IPS-18a (cell line): ENCODE results near the gene CLCN7.

Experiments
- H3K27ac ChIP-seq: one replicate; pipeline ENCODE4 v1.5.1; 2013; ENCODE audit warnings: low read length
- H3K27me3 ChIP-seq: one replicate; pipeline ENCODE4 v1.6.1; 2013; ENCODE audit warnings: mild to moderate bottlenecking, low read length; ENCODE audit not compliant: control insufficient read depth, insufficient read depth
- H3K36me3 ChIP-seq: one replicate; pipeline ENCODE4 v1.6.1; 2013; ENCODE audit warnings: low read depth, low read length; ENCODE audit not compliant: control insufficient read depth
- H3K4me1 ChIP-seq: one replicate; pipeline ENCODE4 v1.6.1; 2013; ENCODE audit warnings: low read depth, low read length; ENCODE audit not compliant: control insufficient read depth
- H3K4me3 ChIP-seq: one replicate; pipeline ENCODE4 v1.5.1; 2013; ENCODE audit warnings: low read length
- H3K9ac ChIP-seq: one replicate; pipeline ENCODE4 v1.6.1; 2013; ENCODE audit warnings: mild to moderate bottlenecking, low read length, moderate library complexity
- H3K9me3 ChIP-seq: one replicate; pipeline ENCODE4 v1.6.1; 2013; ENCODE audit warnings: low read depth, low read length; ENCODE audit not compliant: control insufficient read depth

CLCN7 gene

GRCh38 chr16:1492923-1493745 lies 18.3 kb upstream of the CLCN7 start, which contains the start of gene TELO2:
Gene TELO2 (plus strand): TSS chr16:1493360. CDS start chr16:1494282, 922 bp downstream.
- H3K9ac ChIP-seq = peak within 1 kb of the TSS; percentile 83
- no peaks in the 10 kb centered on the region for H3K27me3 ChIP-seq
- H3K27ac ChIP-seq = peak within 1 kb of the TSS; percentile 75
- peak within 1 kb of the TSS; percentile 84 for H3K4me3 ChIP-seq
- no peaks in the 10 kb centered on the region for H3K9me3 ChIP-seq
- H3K36me3 ChIP-seq = peaks cover 16% of the 10 kb centered on the region
- no peaks in the 10 kb centered on the region for H3K4me1 ChIP-seq

GRCh38 chr16:1492082-1492922 lies 17.5 kb upstream of the CLCN7 start:
- no peaks in the 10 kb centered on the region for H3K4me1 ChIP-seq
- H3K27ac ChIP-seq = no peak overlapping the region
- H3K36me3 ChIP-seq = peaks cover 9% of the 10 kb centered on the region
- no peaks in the 10 kb centered on the region for H3K9me3 ChIP-seq
- peak overlapping the region; percentile 84 for H3K4me3 ChIP-seq
- peak overlapping the region; percentile 83 for H3K9ac ChIP-seq
- no peaks in the 10 kb centered on the region for H3K27me3 ChIP-seq

DNA sequence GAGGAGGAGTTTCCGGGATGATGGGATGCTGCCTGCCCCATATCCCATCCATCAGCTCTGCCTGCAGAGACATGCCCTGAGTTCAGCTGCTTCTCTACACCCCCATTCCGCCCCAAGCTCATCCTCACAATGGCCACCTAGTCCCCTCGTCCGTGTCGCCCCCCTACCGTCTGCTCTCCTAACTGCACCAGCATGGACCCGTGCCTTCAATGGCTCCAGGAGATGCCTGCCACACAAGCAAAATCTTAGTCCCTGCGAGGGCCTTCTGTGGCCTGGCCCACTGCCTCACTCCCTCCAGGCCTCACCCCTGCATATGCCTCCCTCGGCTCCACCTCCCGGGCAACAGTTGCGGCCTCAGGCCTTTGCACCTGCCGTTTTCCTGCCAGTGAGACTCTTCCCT lies 16.5 kb upstream of the CLCN7 start:
- no peak overlapping the region for H3K4me3 ChIP-seq
- no peaks in the 10 kb centered on the region for H3K27me3 ChIP-seq
- no peaks in the 10 kb centered on the region for H3K9me3 ChIP-seq
- no peak overlapping the region for H3K27ac ChIP-seq
- H3K4me1 ChIP-seq = no peaks in the 10 kb centered on the region
- H3K36me3 ChIP-seq = peaks cover 9% of the 10 kb centered on the region
- H3K9ac ChIP-seq = no peak overlapping the region

GRCh38 chr16:1489077-1489476 lies 14.2 kb upstream of the CLCN7 start:
- Histone ChIP-seq H3K27me3 (peaks cover 1% of the 10 kb centered on the region), H3K9ac (no peak overlapping the region), H3K4me3 (no peak overlapping the region), H3K4me1 (no peaks in the 10 kb centered on the region), H3K27ac (no peak overlapping the region), H3K36me3 (no peaks in the 10 kb centered on the region), H3K9me3 (no peaks in the 10 kb centered on the region)

GRCh38 chr16:1488619-1489018 lies 13.8 kb upstream of the CLCN7 start, which contains the start of gene PTX4:
Gene PTX4 (minus strand): TSS chr16:1488944. CDS start chr16:1488909, 35 bp downstream.
- Histone ChIP-seq H3K9ac (no peak within 1 kb of the TSS), H3K4me3 (no peak within 1 kb of the TSS), H3K36me3 (no peaks in the 10 kb centered on the region), H3K27ac (no peak within 1 kb of the TSS), H3K9me3 (no peaks in the 10 kb centered on the region), H3K4me1 (no peaks in the 10 kb centered on the region), H3K27me3 (peaks cover 6% of the 10 kb centered on the region)

GRCh38 chr16:1488054-1488601 lies 13.3 kb upstream of the CLCN7 start:
- Histone ChIP-seq H3K9me3 (no peaks in the 10 kb centered on the region), H3K9ac (no peak overlapping the region), H3K4me1 (no peaks in the 10 kb centered on the region), H3K36me3 (no peaks in the 10 kb centered on the region), H3K27ac (no peak overlapping the region), H3K27me3 (peaks cover 11% of the 10 kb centered on the region), H3K4me3 (no peak overlapping the region)

DNA sequence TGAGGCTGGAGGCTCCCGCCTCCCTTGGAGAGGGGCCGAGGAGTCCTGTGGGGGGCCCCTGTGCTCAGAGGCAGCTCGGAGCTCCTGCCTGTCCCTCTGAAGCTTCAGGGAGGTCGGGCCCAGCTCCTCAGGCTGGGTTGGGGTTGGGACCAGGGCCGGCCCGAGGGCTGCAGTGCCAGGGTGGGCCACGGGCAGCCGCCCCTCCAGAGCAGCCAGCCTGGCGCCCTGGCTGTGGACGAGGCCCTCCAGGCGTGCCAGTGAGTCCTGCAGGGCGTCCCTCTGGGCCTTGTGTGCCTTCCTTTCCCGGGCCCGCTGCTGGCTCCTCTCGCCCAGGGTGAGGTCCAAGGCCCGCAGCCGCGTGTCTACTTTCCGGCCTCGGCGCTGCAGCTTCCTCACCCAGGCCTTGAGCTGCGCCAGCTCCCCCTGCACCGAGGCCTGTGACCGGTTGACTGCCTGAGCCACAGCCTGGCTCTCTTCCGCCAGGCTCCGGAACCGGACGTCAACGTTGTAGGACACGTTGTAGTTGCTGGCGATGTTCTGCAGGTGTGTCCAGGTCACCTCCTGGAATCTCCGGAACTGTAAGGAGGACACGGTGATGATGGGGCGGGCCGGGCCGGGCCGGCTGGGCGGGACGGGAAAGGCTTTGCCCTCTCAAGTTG lies 12.7 kb upstream of the CLCN7 start:
- H3K9ac ChIP-seq = no peak overlapping the region
- no peaks in the 10 kb centered on the region for H3K9me3 ChIP-seq
- H3K4me1 ChIP-seq = no peaks in the 10 kb centered on the region

GRCh38 chr16:1486551-1487390 lies 11.9 kb upstream of the CLCN7 start:
- no peaks in the 10 kb centered on the region for H3K36me3 ChIP-seq
- no peaks in the 10 kb centered on the region for H3K4me1 ChIP-seq
- peaks cover 11% of the 10 kb centered on the region for H3K27me3 ChIP-seq
- H3K9me3 ChIP-seq = no peaks in the 10 kb centered on the region
- no peak overlapping the region for H3K4me3 ChIP-seq
- H3K9ac ChIP-seq = no peak overlapping the region
- H3K27ac ChIP-seq = no peak overlapping the region

More for the DNA sequence above, 12.7 kb upstream of the CLCN7 start:
- Histone ChIP-seq H3K4me3 (no peak overlapping the region), H3K27me3 (peaks cover 11% of the 10 kb centered on the region), H3K36me3 (no peaks in the 10 kb centered on the region), H3K27ac (no peak overlapping the region)

GRCh38 chr16:1485847-1486496 lies 11.1 kb upstream of the CLCN7 start:
- Histone ChIP-seq H3K4me1 (no peaks in the 10 kb centered on the region), H3K9ac (no peak overlapping the region), H3K27ac (no peak overlapping the region), H3K36me3 (no peaks in the 10 kb centered on the region), H3K27me3 (peaks cover 11% of the 10 kb centered on the region), H3K4me3 (no peak overlapping the region), H3K9me3 (no peaks in the 10 kb centered on the region)
